NCI-H510A (cell line): Measurements from ENCODE around the gene CACNA2D1.
"Not testable (repeated sequence)": the region's sequence is repeated elsewhere in the genome, so short reads cannot be mapped to it uniquely, and the experiment has no call there.

Experiments used
- DNase-seq: peaks from one replicate; lab custom pipeline; 2025; lab: John Stamatoyannopoulos, UW

The CACNA2D1 gene

DNA sequence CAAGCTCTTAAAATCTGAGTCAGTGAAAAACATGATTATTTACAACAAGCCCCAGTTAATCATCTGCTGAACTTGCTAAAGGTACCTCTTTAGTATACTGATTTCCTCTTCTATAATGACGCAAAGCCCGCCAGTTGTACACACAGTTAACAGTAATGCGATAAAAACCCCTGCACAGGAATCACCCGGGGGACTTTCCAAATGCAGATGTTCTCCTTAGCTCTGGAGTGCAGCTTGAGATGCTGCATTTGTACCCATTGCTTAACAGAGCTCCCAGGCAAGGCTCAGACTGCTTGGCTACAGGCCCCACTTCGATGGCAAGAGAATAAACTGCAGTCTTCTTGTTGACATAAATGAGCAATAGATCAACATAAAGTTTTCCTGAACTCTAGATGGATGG lies 394.1 kb downstream of the CACNA2D1 start:
- DNase-seq = no peak

DNA sequence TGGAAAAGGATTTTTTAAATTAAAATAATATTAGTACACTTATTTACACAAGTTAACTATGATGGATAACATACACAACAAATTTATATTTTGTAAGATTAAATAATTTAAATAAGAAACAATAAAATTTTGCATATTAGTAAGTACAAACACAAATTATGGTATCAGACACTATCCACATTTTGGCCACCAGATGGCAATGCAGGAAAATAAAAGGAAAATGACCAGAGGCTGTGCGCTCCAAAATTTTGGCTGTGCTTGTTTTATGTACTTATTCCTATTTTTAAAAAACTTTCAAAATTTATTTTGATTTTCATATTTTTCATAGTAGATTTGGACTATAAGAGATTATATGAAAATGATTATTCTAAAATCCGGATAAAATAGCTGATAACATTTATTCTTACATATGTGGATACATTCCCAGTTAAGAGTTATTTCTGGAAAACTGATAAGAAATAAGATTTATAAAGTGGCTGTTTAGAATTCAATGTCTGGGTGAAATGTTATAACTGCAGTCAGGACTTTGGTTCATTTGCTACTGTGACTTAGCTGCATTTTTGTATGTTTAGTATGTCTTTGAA lies 399.0 kb downstream of the CACNA2D1 start:
- no peak for DNase-seq

DNA sequence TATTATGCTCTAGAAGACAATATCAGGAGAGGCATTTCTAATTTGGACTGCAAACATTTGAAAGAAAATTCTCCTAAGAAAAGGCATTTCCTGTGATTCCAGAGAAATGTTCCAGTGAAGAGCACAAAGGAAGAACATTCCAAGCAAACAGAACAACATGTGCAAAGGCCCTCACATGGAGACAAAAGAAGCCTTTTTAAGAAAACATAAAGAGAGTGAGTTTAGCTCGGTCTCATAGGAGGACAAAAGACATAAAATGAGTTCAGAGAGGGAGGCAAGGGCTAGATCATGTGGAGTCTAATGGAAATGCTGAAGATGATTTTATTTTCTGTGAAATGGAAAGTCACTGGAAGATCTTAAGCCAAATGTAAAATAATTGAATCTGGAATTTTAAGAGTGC lies 404.0 kb downstream of the CACNA2D1 start:
- DNase-seq = no peak

DNA sequence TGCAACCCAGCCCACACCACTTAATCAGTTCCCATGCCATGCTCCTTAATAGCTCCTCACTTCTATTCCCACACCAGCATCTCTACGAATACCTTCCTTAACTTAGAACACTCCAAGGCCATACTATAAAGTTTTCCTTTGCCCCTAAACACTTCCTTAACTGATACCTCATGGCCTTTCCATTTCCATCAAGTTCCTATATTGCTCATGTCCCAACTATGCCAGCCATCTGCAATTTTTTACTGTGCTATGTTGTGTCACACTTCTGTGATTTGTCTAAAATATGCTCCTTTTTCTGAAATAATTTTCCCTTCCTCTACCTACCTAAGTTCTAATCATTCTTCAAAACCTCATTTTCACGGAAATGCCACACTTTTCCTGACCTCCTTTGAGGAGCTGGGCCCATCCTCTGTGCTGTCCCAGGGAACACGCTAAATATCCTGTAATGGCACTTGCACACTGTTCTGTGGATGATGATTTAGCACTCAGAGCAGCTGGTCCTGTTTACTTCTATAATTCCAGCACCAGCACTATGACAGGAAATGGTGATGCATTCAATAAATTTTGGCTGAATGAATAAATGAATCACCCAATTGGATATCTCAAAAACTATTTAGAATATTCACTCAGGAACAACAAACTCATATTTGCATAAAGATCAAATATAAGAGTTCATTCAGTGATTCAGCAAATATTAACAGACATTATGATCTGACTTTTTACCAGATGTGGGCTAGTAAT lies 407.3 kb downstream of the CACNA2D1 start:
- DNase-seq = no peak

DNA sequence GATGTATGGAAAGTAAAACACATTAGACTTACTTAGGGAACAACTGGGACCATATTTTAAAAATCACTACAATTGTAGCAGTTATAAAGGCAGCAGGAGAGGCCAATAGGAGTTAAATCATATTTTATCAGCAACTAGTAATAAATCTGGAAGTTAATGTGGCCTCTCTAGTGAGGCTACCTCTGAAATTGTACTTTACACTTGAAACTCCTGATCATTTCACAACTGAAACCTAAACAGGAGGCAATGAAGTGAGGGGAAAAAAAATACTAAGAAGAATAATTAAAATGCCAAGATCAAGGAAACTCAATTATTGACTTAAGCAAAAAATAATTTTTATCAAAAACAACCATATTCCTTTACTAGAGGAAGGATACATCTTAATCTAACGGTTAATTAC lies 408.1 kb downstream of the CACNA2D1 start:
- no peak for DNase-seq

DNA sequence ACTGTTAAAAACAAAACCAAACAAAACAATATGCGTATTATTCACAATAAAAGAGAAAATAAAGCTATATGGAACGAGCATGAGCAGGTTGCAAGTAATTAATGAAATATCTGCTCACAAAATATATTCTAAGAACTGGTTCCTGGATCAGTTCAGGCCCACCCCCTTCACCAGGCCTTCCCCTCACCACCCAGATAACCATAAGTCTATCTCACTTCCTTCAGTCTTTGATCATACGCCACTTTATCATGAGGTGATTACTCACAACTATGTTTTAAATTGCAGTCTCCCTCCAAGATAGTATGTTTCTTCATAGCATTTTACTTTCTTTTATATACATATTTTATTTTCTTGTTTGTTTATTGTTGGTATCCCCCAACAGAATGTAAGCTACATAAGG lies 410.7 kb downstream of the CACNA2D1 start:
- DNase-seq = no peak

DNA sequence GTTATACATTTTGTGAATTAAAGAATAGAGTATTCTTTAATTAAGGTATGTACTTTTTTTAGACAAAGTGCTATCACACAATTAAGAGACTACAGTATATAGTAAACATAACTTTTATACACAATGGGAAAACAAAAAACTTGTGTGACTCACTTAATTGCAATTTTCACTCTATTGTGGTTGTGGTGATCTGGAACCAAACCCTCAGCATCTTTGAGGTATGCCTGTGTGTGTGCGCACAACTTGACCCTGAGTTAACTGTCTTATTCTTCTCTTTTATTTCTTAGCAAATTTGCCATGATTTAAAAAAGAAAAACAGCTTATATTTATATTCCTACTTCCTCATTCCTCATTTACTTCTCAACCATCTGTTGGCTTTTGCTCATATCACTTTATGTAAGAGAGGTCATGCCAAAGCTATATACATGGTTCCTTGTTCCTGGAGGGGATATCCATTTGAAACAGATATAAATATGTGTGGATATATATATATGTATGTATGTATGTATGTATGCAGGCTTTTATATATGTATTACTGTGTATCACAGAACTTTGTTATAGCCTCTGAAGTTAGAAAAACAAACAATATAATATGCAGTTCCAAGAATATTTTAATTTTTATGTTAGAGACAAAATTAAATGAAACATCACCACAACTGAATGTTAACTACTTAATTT lies 414.2 kb downstream of the CACNA2D1 start:
- DNase-seq = no peak

DNA sequence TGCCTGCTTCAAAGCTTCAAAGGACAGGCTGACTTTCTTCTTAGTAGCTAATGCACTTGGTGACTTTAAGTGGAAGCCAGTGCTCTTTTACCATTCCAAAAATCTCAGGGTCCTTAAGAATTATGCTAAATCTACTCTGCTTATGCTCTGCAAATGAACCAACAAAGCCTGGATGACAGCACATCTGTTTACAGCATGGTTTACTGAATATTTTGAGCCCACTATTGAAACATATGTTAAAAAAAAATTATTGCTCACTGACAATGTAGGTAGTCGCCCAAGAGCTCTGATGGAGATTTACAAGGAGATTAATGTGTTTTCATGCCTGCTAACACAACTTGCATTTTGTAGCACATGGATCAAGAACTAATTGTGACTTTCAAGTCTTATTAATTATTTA lies 415.5 kb downstream of the CACNA2D1 start:
- DNase-seq = no peak

DNA sequence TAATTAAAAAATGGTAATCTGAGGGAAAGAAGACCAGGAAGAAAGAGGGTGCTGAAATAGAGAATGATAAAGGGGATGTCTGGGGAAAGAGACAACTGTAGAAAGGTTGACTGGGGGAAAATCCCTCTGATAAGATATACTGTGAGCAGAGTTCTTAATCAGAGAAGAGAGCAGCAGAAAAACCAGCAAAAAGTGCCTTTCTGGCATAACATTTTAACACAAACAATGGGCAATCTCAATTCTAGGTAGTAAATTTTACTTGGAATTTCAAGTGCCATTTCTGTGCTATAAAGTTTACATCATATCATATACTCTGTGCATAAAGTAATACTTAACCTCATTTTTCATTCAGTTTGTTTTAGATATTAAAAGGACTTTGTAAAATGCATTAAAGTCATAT lies 421.9 kb downstream of the CACNA2D1 start:
- DNase-seq = no peak

DNA sequence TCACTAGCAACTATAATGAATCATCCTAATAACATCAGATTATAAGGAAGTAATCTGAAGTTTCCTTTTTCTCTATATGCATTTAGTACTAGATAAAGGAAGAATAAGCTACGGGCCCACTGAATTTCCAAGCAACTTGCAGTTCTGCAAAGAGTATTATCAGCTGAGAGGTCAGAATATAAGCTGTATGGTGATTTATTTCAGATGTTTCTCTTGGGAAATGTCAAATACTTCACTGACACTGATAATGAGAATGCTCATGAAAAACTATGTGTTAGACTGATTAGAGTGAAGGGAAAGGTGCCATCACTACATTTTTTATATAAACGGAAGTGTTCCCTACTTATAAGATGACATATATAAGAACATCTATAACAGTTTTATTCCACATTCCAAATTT lies 422.5 kb downstream of the CACNA2D1 start:
- no peak for DNase-seq

DNA sequence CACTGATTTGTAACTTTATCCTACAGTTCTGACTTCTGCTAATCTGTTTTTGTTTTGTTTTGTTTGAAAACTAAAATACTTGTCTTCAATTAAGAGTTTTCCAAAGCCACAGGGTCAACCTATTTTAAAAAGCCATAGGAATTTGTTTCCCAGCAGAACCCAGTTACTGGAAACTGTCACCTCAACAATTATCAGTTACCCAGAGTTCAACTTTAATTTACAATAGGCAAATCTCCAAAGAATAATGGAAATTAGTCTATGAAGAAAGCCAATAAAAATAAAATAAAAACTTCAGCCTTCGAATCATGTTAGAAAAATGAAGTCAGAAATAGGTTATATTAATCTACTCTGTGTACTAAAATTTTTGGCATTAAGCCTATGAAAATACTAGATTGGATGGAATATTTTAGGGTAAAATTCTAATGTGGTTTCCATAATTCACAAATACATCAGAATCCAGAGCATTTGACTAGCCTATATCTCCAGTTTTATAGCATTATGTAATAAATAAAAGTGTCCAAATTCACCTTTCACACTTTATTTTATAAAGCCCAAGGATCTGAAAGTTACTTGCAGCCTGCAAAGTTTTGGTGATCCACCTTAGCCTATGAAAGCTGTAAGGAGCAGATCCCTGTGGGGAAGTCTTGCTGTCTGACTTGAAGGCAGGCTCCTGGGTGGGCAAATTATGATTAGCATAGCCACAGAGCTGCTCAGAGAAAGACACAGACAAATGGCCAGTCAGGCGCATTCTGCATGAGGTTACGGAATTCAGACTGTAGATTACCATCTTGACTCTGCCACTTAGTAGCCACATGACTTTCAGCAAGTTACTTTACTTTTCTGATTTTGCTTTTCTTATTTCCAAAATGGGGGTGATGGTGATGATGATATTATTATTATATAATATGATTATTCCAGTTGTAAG lies 423.8 kb downstream of the CACNA2D1 start:
- no peak for DNase-seq

DNA sequence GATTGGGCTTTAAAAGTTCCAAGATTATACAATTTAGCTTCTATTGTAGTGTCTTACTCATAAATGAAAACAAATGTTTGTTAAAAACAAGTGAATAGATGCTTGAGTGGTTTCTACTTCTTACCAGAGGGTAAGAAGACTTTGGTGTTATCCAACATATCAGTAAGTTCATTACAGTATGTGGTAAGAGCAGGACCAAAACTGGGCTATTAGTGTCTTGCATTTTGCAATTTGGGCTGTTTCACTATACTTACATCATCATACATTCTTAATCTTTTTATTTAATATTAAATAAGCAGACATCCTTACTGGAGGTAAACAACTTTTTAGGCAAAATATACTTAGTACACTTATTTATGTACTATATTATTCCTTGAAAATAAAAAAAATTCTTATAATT lies 425.4 kb downstream of the CACNA2D1 start:
- DNase-seq = no peak

DNA sequence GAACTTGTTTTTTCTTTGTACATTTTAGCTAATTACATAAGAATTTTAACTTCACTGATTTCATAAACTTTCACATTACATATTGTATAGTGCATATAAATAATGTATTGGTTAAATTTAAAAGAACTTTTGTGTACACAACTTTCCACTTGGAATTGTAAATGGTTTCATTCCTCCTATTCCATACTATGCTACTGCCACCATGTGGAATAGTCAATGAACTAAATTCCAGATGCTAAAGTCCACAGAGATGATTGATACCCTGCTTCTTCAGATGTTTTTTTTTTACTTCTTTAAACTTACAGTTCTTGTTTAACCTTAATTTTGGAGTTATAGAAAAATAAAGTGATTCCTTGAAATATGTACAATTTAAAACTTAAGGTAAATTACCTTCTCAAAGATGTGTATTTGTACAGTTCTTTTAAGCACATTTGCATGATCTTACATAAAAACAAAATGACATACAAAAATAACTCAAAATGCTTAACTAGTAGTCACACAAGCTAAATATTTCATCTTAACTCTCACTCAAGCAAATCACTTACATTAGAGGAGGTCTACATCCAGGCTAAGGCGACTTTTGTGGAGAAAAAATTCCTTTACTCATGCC lies 426.1 kb downstream of the CACNA2D1 start:
- DNase-seq = no peak

DNA sequence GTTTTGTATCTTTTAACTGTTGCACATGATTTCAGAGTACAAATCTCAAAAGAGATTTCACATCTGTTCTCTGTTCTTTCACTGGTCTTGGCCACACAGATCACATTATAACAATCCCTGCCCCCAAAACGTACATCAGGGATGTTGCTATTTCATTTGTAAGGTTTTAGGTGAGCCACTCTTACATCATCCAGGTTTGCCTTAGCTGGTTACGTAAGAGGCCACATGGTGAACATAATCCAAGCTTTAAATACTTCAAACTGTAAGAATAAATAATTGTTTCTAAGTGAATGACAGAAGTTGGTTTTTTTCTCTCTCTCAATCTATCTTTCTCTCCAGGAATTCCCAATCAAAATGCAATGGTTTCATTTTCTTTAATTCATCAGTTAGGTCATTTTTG lies 427.8 kb downstream of the CACNA2D1 start:
- DNase-seq = no peak

DNA sequence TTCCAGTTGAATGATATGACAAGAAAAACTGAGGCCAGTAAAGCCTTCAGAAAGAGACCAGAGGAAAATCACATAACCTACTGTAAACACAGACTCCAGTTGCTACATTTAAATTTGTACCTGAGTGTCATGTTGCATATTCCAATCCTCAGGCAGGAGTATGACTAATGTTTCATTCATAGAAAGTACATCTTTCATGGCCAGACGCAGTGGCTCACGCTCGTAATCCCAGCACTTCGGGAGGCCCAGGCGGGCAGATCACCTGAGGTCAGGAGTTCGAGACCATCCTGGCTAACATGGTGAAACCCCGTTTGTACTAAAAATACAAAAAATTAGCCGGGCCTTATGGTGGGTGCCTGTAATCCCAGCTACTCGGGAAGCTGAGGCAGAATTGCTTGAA lies 429.0 kb downstream of the CACNA2D1 start:
- DNase-seq = not testable (repeated sequence)

DNA sequence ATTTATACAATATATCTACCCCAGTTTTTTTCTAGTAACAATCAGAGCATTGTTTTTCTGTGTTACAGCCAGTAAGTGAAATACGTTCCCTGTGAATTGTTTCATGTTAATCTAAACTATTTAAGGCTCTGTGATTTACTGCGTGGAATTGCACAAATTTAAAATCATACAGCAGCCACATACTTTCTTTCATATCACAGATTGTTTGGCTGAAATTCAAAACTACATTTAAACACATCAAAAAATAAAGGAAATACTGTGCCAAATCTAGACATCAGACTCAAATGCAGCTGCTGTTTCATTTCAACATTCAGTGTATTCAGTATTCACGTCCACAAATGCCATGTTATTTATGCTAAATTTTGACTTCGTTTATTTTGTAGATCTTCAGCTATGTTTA lies 431.1 kb downstream of the CACNA2D1 start:
- DNase-seq = no peak

DNA sequence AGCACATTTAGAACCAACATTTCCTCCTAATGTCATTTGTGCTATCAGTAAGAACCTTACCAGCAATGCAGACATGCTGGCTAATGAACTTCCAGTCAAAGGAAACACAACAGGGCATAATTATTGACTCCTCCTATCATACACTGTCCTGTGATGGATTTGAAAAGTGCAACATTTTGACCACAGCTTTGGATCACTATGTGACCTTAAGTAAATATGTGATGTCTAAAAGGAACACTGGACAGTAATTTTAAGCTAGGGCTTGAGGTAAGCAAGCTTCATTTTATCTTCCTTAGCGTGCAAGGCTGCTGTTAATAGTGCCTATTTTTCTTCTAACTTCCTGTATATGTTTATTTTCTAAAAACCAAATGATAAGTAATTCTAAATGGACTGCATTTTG lies 433.2 kb downstream of the CACNA2D1 start:
- no peak for DNase-seq

DNA sequence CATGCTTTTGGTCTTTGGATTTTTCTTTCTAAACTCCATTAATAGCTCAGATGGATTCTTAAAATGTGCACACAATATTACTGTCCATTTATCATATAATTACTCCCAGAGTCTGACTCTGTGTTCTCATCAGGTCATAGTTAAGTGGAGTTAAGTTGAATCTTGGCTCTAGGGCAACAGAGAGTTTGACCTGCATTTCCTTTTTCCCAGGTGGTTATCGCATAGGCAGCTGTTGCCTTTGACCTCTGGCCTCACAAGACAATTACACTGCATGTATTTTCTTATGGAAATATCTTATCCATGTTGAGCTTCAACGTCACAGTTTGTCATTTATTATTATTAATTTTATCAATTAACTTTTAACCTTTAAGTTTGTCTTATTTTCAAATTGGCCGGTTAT lies 436.3 kb downstream of the CACNA2D1 start:
- DNase-seq = no peak

DNA sequence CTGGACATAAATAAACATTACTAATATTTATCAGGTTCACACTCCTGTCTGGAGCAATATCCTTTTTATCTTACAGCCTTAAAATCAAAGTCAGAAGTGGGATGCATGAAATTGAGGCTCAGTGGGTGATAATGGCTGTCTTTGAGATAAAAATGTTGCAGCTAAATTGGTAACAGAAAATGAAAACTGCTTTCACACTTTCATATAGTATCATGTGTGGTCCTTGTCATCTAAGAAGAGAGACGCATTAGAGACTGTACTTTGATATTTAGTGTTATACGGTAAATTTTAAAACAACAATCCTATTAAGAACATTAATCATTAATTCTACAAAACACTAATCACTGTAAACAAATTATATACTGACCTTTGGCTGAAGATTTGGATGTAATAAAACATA lies 438.5 kb downstream of the CACNA2D1 start:
- no peak for DNase-seq

DNA sequence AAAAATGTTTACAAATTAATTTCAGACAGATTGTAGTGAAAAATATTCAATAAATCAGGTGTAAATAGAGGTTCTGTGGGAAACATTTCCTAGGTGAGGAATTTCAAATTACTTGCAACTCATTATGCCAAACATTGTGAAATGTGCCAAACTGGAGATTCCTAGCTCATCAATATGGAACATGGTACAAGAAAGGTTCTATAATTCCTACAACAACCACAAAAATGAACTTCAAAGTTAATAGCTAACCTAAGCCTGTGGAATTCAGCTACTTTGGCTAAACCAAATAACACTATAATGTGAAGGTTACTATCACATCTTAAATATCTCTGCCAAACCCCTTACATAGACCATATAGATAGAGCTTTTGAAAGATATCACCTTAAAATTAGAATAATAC lies 450.4 kb downstream of the CACNA2D1 start:
- DNase-seq = no peak

DNA sequence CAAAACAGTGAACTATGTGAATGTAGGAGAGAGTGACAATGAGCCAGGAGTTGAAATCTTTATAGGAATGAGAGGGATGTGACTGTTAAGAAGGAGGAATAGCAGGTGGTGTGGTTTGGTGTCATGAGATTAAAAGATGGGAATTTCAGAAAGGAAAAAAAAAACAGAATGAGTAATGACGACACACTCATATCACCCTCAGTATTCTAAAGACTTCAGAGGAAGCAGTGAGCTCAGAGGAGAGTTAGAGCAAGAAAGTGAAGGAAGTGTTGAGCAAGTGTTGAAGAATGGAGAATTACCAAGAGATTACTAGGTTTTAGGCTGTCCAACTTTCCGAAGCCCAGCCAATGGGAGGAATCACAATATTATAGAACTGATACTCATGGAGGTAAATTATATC lies 453.2 kb downstream of the CACNA2D1 start:
- DNase-seq = no peak
